GM12872 (cell line): Measurements from ENCODE around the gene DNAJC24.

Experiments used
- CTCF ChIP-seq: IDR thresholded peaks from 3 replicates; pipeline ENCODE4 v1.5.1; 2011; ENCODE audit warnings: low read depth, mild to moderate bottlenecking, low read length, moderate library complexity; ENCODE audit not compliant: insufficient read depth

The DNAJC24 gene

GRCh38 chr11:31415435-31415834 lies 45.8 kb downstream of the DNAJC24 start:
- TF ChIP-seq CTCF, result no peak

- no peak for TF ChIP-seq CTCF
Observed at GRCh38 chr11:31417357-31417756, 47.7 kb downstream of the DNAJC24 start.

- no peak for TF ChIP-seq CTCF
Observed at GRCh38 chr11:31417816-31418215, 48.2 kb downstream of the DNAJC24 start.

- no peak for TF ChIP-seq CTCF
Observed at GRCh38 chr11:31419138-31419537, 49.5 kb downstream of the DNAJC24 start.

DNA sequence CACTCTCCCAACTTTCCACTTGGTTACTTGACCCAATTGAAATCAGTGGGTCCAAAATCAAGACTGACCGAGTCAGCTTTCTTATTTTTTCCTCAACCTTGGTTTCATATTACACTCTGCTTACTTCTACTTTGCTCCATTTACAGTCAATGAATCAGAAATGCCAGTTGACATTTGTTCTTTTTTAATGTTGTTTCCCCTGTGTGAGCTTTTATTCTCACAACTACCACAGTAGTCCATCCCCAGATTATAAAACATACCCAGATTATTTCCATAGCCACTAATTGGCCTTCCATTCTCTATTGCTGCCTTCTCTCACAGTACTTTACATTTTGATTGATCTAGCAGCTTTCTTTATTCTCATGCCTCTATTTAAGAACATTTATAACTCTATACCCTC lies 50.0 kb downstream of the DNAJC24 start:
- no peak for TF ChIP-seq CTCF

DNA sequence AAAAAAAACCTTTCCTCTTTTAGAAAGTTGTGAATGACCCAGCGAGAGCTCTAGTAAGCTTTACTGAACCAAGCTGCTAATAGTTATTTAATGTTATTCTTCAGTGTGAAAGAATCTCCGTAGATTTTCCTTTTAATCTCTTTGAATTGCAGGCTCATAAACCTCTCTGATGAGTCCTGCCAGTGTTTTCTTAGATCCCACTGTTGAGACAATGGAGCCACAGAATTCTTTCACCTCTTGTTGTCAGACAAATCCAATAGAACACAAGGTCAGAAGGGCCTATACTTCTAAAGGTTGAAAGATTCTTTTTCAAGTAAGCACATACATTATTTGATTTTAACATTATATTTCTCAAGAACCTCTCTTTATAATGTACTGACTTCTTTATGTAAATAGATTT lies 52.2 kb downstream of the DNAJC24 start:
- no peak for TF ChIP-seq CTCF

DNA sequence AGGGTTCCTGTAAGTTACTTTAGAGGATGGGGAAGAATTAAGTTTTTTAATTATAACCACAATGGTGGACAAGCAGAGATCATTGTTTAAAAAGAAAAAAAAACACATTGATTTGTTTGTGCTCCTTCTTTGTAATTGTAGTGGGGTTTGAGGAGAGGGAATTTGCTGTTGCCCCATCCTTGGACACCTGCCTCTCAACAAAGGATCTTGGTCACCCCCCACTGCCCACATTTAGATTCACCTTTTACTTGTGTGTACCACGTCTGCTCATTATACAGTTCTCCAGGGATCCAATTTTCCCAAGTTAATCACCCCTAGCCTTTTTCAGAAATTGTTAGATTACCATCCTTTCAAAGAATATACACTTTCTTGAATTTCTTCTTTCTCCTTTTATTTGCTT lies 53.0 kb downstream of the DNAJC24 start:
- no peak for TF ChIP-seq CTCF

DNA sequence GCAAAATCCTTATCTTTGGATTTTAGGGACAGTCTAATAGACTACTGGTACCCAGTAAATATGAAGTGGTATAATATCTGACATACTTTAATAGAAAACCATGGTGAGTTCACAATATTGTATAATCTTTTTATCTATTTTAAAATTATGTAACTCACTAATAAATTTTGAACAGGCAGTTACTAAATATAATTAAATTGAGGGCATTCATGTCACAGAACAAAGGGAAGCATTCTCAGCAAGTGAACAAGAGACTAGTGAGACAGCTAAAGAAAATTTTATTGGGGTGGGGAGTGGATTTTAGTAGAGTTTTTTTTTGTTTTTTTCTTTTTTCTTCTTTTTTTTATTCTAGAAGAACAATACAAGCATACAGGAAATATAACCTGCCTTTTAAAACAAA lies 55.0 kb downstream of the DNAJC24 start:
- TF ChIP-seq CTCF, result no peak
